Left cardiac atrium (tissue), 4 donors: Measurements from ENCODE around the gene MED29. TPM values are rescaled to one million over a fixed set of nuclear protein-coding genes. Genes with fewer than 3 reads are reported as not detected.

Experiments
- ATAC-seq, 2 donors: fragments of 200-7000 bp; cut with Tn5 transposase; one replicate each; pipeline ENCODE4 v1.9.1; 2020; ENCODE audit warnings: mild to moderate bottlenecking in 2 of 2, moderate library complexity in 2 of 2
- DNase-seq: peaks from one replicate; pipeline ENCODE4 v3.0.0-alpha.2; 2020
- intact Hi-C, 2 donors: fragments of 100-400 bp; cut with DNase I; formaldehyde crosslinking; loops; one replicate each; pipeline versions ENCODE4 v1.14.1 to v1.15.1; 2022 to 2023
- long read RNA-seq: library from polyadenylated mRNA; unstranded; transcript quantifications from one replicate; pipeline ENCODE4 v2.0.0, GENCODE V29; 2021
- total RNA-seq, 2 donors: library from RNA; stranded (reverse); fragmentation: NEBNext Ultra II Directional; extraction: Animal tissue kit (Norgen Biotek cat#: 25700); gene quantifications; one replicate each; pipeline ENCODE4 v1.2.1, GENCODE V29; 2021
- donor health status: DM: no; HTN: yes; CAD: no.
- donor health status: DM: no; HTN: yes; CAD: no; lungs with severe emphysema.
- donor health status: DM: yes; HTN: yes; CAD: no.
- donor health status: Dilated cardiomyopathy.

MED29 gene
- total RNA-seq = 10 to 100 TPM; 21.3 to 25.1 TPM
- long read RNA-seq, transcript MED29-201 (4 exons, 3,653 nt) = major isoform, 23 of 27 reads
- long read RNA-seq, partial matches to known transcripts = 0 of 27 reads
- long read RNA-seq, other reads (novel, unspliced or antisense) = 4 of 27 reads

- ATAC-seq = peak; percentile 97
- peak; percentile 97 for DNase-seq
- intact Hi-C loops = loop anchor here in 1 of 2 donors (1.0 kb wide), 1 partner anchor 48 kb away; no protein-coding TSS in a partner anchor
Observed at GRCh38 chr19:39390751-39391437, at the start of gene MED29, which contains the start of gene PAF1. Gene MED29, plus strand, starts transcription at chr19:39391378. Its CDS starts 45 bp downstream, at chr19:39391423. Gene PAF1, minus strand, starts transcription at chr19:39391106. Its CDS starts 242 bp downstream, at chr19:39390864.

GRCh38 chr19:39341719-39342604, 49.2 kb upstream of the MED29 start, which contains the start of gene SAMD4B:
Gene SAMD4B, plus strand, starts transcription at chr19:39342421. Its CDS starts 14,473 bp downstream, at chr19:39356894.
- peak; percentile 99 for DNase-seq
- intact Hi-C loops = no loop called here
- peak; percentile 96 to 97 for ATAC-seq

GRCh38 chr19:39342647-39343305, 48.4 kb upstream of the MED29 start:
- ATAC-seq (no peak), DNase-seq (peak; percentile 36)
- intact Hi-C loops = loop anchor here in 1 of 2 donors (1.0 kb wide), 1 partner anchor 48 kb away; no protein-coding TSS in a partner anchor

GRCh38 chr19:39345956-39346355, 45.2 kb upstream of the MED29 start:
- no peak for ATAC-seq
- intact Hi-C loops = no loop called here
- no peak for DNase-seq

- intact Hi-C loops = no loop called here
- peak; percentile 38 for ATAC-seq
Observed at GRCh38 chr19:39347332-39348164, 43.6 kb upstream of the MED29 start.

GRCh38 chr19:39349326-39349725, 41.9 kb upstream of the MED29 start:
- intact Hi-C loops = no loop called here
- DNase-seq (no peak), ATAC-seq (no peak)

More at GRCh38 chr19:39347332-39348164, 43.6 kb upstream of the MED29 start:
- no peak for DNase-seq

- no peak for ATAC-seq
Observed at GRCh38 chr19:39350156-39350555, 41.0 kb upstream of the MED29 start.

GRCh38 chr19:39351537-39352064, 39.6 kb upstream of the MED29 start:
- intact Hi-C loops = no loop called here
- DNase-seq (no peak), ATAC-seq (peak; percentile 10 to 30)

More at GRCh38 chr19:39350156-39350555, 41.0 kb upstream of the MED29 start:
- intact Hi-C loops = no loop called here
- DNase-seq = no peak

- intact Hi-C loops = no loop called here
- DNase-seq (no peak), ATAC-seq (no peak)
Observed at GRCh38 chr19:39352381-39353255, 38.6 kb upstream of the MED29 start.

- no peak for DNase-seq
- intact Hi-C loops = no loop called here
- ATAC-seq = no peak
Observed at GRCh38 chr19:39355253-39355652, 35.9 kb upstream of the MED29 start.

- no peak for DNase-seq
- no peak for ATAC-seq
- intact Hi-C loops = no loop called here
Observed at GRCh38 chr19:39356073-39356472, 35.1 kb upstream of the MED29 start.

- ATAC-seq (no peak), DNase-seq (no peak)
- intact Hi-C loops = no loop called here
Observed at GRCh38 chr19:39356647-39357046, 34.5 kb upstream of the MED29 start.

GRCh38 chr19:39359026-39359425, 32.2 kb upstream of the MED29 start:
- no peak for DNase-seq
- intact Hi-C loops = no loop called here
- no peak for ATAC-seq

- DNase-seq (no peak), ATAC-seq (no peak)
- intact Hi-C loops = no loop called here
Observed at GRCh38 chr19:39360599-39360998, 30.6 kb upstream of the MED29 start.

GRCh38 chr19:39362682-39363657, 28.2 kb upstream of the MED29 start:
- intact Hi-C loops = no loop called here
- ATAC-seq = peak in 1 of 2 donors; percentile 91
- DNase-seq = no peak

- DNase-seq = no peak
- ATAC-seq = peak; percentile 52 to 79
- intact Hi-C loops = no loop called here
Observed at GRCh38 chr19:39363901-39364457, 27.2 kb upstream of the MED29 start.
